Thyroid gland (tissue), 4 donors: ENCODE results near the gene NFIA. TPM values are rescaled to one million over a fixed set of nuclear protein-coding genes. Genes with fewer than 3 reads are reported as not detected.

Experiments used
- DNase-seq, 2 donors: peaks; one replicate each; pipeline ENCODE4 v3.0.0-alpha.2; 2019
- H3K27ac ChIP-seq, 3 donors: fragments of 200-600 bp; sonication (generic); 1 replicate in 2 of 3; 2 replicates in 1 of 3; pipeline ENCODE4 v1.5.1; 2016 to 2019; ENCODE audit warnings: mild to moderate bottlenecking in 1 of 3, moderate library complexity in 1 of 3
- H3K27me3 ChIP-seq: fragments of 200-600 bp; sonication (generic); one replicate; pipeline ENCODE4 v1.5.1; 2019
- H3K36me3 ChIP-seq, 2 donors: fragments of 200-600 bp; sonication (generic); one replicate each; pipeline ENCODE4 v1.5.1; 2016 to 2019
- H3K4me1 ChIP-seq, 2 donors: fragments of 200-600 bp; sonication (generic); one replicate each; pipeline ENCODE4 v1.5.1; 2017 to 2019
- H3K4me3 ChIP-seq, 3 donors: fragments of 200-600 bp; sonication (generic); replicated peaks in 1 of 3; 1 replicate in 2 of 3; 2 replicates in 1 of 3; pipeline ENCODE4 v1.5.1; 2016; ENCODE audit warnings: mild to moderate bottlenecking in 1 of 3
- H3K9me3 ChIP-seq: fragments of 200-600 bp; sonication (generic); one replicate; pipeline ENCODE4 v1.5.1; 2017
- POLR2A ChIP-seq, 2 donors: fragments of 450-650 bp; IDR thresholded peaks; one replicate each; pipeline ENCODE4 v1.6.1; 2017; ENCODE audit warnings: antibody characterized with exemption in 2 of 2, mild to moderate bottlenecking in 2 of 2, moderate library complexity in 1 of 2
- WGBS, 2 donors: methylation state at CpG; one replicate each; pipeline ENCODE4 v1.1.5; 2017; 5-methylcytosine and 5-hydroxymethylcytosine counted together
- intact Hi-C: fragments of 100-400 bp; cut with DNase I; formaldehyde crosslinking; loops from one replicate; pipeline ENCODE4 v1.15.1; 2023
- total RNA-seq, 4 donors: library from RNA; depleted of rRNA; stranded (reverse); fragments of >200 nt; gene quantifications; one replicate each; pipeline ENCODE4 v1.2.3, GENCODE V29; 2016
- TF ChIP-seq, protein P1 (sequence below), 6 experiments: fragments of 200-600 bp in 3 of 6; fragments of 450-650 bp in 3 of 6; sonication (generic) in 3 of 6; IDR thresholded peaks; one replicate each; pipeline ENCODE4 v1.5.1; 2016 to 2019; ENCODE audit warnings: antibody characterized with exemption in 6 of 6, mild to moderate bottlenecking in 2 of 6, inconsistent platforms in 1 of 6, moderate library complexity in 1 of 6

The NFIA gene
- total RNA-seq, 4 donors from 2014 or later: 105 to 149 (median 118) TPM

DNA sequence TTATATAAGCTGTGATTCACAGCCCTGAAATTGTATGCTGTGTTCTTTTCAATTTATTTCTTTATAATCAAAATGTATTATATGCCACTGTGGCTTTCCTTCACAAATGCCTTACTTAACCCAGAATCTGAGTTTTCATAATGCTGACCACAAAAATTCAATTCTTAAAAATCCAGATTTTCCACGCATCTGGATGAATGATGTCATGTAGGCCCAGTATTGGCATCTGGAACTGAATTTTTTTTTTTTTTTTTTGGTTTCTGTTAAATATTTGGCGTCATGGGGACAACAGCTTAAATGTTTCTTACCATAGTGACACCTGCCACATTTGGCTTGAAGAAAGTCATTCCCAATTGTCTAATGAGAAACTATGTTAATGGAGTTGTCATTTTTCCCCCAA, 345.8 kb downstream of the NFIA start:
- Histone ChIP-seq H3K9me3 (no peaks in the 10 kb centered on the region), H3K36me3 (no peaks in the 10 kb centered on the region), H3K27me3 (no peaks in the 10 kb centered on the region), H3K4me3 (no peak overlapping the region), H3K4me1 (peaks cover 10 to 26% of the 10 kb centered on the region in 2 donors), H3K27ac (no peak overlapping the region)
- no peak for DNase-seq
- intact Hi-C loops: no loop called here
- TF ChIP-seq, protein P1, sequence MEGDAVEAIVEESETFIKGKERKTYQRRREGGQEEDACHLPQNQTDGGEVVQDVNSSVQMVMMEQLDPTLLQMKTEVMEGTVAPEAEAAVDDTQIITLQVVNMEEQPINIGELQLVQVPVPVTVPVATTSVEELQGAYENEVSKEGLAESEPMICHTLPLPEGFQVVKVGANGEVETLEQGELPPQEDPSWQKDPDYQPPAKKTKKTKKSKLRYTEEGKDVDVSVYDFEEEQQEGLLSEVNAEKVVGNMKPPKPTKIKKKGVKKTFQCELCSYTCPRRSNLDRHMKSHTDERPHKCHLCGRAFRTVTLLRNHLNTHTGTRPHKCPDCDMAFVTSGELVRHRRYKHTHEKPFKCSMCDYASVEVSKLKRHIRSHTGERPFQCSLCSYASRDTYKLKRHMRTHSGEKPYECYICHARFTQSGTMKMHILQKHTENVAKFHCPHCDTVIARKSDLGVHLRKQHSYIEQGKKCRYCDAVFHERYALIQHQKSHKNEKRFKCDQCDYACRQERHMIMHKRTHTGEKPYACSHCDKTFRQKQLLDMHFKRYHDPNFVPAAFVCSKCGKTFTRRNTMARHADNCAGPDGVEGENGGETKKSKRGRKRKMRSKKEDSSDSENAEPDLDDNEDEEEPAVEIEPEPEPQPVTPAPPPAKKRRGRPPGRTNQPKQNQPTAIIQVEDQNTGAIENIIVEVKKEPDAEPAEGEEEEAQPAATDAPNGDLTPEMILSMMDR (IDR thresholded peaks at IDR 0.05): no peak
- no peak for TF ChIP-seq POLR2A (IDR thresholded peaks at IDR 0.05)
- WGBS, 2 donors: 91 to 92% methylated on average over 2 of the region's 2 CpGs

DNA sequence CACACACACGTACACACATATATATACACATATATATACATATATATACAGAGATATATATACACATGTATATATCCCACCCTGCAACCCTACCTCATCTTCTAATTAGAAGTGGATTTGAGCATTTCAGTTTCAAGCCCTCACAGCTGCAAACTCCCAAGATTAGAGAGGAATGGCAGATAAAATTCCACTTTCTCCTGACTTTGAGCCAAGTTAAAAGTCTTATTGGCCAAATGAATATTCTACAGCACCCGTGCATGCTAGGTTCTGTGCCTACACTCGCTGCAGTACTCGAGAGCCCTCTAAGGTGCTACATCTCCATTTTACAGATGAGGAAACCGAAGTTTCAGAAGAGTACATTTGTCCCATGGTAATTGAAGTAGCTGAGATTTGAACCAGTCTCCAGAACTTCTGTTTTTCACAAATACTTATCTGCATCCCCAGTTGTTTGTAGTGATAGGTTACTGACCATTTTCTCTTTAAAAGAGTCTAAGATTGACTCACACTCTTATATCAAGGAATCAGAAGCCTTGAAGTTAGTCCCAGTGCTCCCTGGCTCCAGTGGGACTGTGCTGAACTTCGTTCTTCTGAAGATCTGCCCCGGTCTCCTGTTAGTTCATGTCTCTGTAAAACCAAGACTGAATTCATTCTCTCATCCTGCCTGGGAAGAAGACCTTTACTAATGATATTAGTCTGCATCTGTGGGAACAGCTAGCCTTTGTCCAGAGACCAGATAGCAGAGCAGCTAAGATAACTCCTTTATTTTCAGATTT, 350.4 kb downstream of the NFIA start:
- no peak for DNase-seq
- H3K36me3 ChIP-seq: no peaks in the 10 kb centered on the region
- H3K4me1 ChIP-seq: peaks cover 5 to 13% of the 10 kb centered on the region in 2 donors
- H3K27me3 ChIP-seq: no peaks in the 10 kb centered on the region
- H3K27ac ChIP-seq: no peak overlapping the region
- intact Hi-C loops: no loop called here
- H3K4me3 ChIP-seq: no peak overlapping the region
- H3K9me3 ChIP-seq: no peaks in the 10 kb centered on the region
- TF ChIP-seq, protein P1 (IDR thresholded peaks at IDR 0.05): no peak
- TF ChIP-seq POLR2A (IDR thresholded peaks at IDR 0.05): no peak
- WGBS, 2 donors: 77 to 89% methylated on average over 7 of the region's 7 CpGs

DNA sequence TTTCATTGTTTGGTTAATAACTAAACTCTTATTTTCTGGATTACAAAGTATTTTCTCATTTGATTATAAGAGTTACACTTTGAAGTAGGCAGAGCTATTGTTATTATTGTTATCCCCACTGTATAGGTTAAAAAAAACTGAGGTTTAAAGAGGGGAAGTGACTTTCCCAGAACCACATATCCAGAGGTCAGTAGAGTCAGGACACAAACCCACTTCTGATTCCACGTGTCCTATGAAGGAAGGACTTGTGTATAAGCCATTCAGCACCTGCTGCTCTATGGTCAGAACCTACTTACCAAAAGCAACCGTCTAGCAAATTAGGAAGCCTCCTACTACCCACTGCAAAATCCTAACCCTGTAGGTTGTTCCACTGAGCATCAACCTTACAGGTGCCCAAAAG, 351.3 kb downstream of the NFIA start:
- WGBS, 2 donors: 68 to 77% methylated on average over 2 of the region's 2 CpGs
- Histone ChIP-seq H3K4me1 (peaks cover 5 to 13% of the 10 kb centered on the region in 2 donors), H3K27me3 (no peaks in the 10 kb centered on the region), H3K36me3 (no peaks in the 10 kb centered on the region), H3K4me3 (no peak overlapping the region), H3K9me3 (no peaks in the 10 kb centered on the region), H3K27ac (no peak overlapping the region)
- intact Hi-C loops: no loop called here
- DNase-seq: no peak
- TF ChIP-seq, protein P1 (IDR thresholded peaks at IDR 0.05): no peak
- TF ChIP-seq POLR2A (IDR thresholded peaks at IDR 0.05): no peak

DNA sequence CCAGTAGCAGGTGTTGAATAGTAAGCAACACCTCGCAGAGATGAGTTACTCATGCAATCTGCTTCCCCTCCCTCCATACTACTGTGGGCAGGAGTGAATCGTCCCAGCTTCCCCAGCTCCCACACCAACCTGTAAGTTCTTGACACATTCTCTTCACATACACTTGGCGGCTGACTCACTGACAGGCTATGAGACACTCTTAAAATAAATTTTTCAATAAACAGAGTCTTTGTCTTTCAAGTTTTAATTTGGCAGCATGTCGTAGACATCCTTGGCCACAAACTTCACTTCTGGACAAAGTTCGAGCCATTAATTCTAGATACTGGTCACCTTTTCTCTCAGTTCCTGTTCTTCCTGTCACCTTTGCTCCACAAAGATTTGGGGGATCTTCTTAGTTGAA, 351.9 kb downstream of the NFIA start:
- no peak for DNase-seq
- H3K27me3 ChIP-seq: no peaks in the 10 kb centered on the region
- peaks cover 5 to 13% of the 10 kb centered on the region in 2 donors for H3K4me1 ChIP-seq
- no peaks in the 10 kb centered on the region for H3K36me3 ChIP-seq
- WGBS, 2 donors: 88 to 89% methylated on average over 5 of the region's 5 CpGs
- no peak overlapping the region for H3K27ac ChIP-seq
- no peaks in the 10 kb centered on the region for H3K9me3 ChIP-seq
- TF ChIP-seq POLR2A (IDR thresholded peaks at IDR 0.05): no peak
- TF ChIP-seq, protein P1 (IDR thresholded peaks at IDR 0.05): no peak
- no peak overlapping the region for H3K4me3 ChIP-seq
- intact Hi-C loops: no loop called here

DNA sequence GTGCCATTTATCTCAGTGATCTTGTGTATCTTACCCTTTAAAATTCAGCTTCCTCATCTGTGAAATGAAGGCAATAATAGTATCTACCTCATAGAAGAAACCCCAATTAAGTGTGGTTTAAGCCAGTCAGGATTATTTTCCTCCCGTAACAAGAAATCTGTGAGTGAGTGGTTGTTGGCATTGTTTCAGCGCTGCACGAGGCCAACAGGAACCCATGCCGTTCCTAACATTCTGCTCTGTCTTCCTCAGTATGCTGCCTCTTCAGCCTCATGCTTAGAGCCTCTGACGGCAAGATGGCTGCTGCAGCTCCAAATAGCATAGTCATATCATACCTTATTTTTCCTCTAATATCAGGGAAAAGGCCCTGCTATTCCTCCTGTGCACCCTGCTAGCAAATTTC, 352.9 kb downstream of the NFIA start:
- no peak overlapping the region for H3K27ac ChIP-seq
- H3K4me1 ChIP-seq: peaks cover 5 to 13% of the 10 kb centered on the region in 2 donors

More for the DNA sequence above, 352.9 kb downstream of the NFIA start:
- no peak overlapping the region for H3K4me3 ChIP-seq
- H3K27me3 ChIP-seq: no peaks in the 10 kb centered on the region
- no peaks in the 10 kb centered on the region for H3K36me3 ChIP-seq
- WGBS, 2 donors: 68 to 83% methylated on average over 5 of the region's 5 CpGs
- DNase-seq: no peak
- H3K9me3 ChIP-seq: no peaks in the 10 kb centered on the region
- intact Hi-C loops: no loop called here
- no peak for TF ChIP-seq POLR2A (IDR thresholded peaks at IDR 0.05)
- TF ChIP-seq, protein P1 (IDR thresholded peaks at IDR 0.05): no peak
